T-cell (primary cell): ENCODE data around the gene FOXJ1. TPM values are rescaled to one million over a fixed set of nuclear protein-coding genes. Genes with fewer than 3 reads are reported as not detected.

Experiments used
- ATAC-seq, 4 experiments: fragments of 200-7000 bp in 3 of 4; fragments of 150-1000 bp in 1 of 4; cut with Tn5 transposase; replicated peaks in 1 of 4; 1 replicate in 3 of 4; 2 replicates in 1 of 4; pipeline ENCODE4 v1.10.0; 2021; ENCODE audit warnings: moderate library complexity in 3 of 4, mild to moderate bottlenecking in 2 of 4, moderate number of reproducible peaks in 1 of 4
- CTCF ChIA-PET, 2 donors: fragments of 300-600 bp; sonication (Branson Sonifier 250); formaldehyde crosslinking; loops; one replicate each; lab custom pipeline; 2022; ENCODE audit warnings: antibody characterized with exemption in 2 of 2; lab: Charles Lee
- POLR2A ChIA-PET, 2 donors: fragments of 300-600 bp; sonication (Branson Sonifier 250); formaldehyde crosslinking; loops; one replicate each; lab custom pipeline; 2022; ENCODE audit warnings: antibody characterized with exemption in 2 of 2; lab: Charles Lee
- DNase-seq, 35 experiments: peaks; one replicate each; pipeline versions ENCODE4 v3.0.0 to v3.0.0-alpha.2; 2013 to 2023
- H3K27ac ChIP-seq: one replicate; pipeline ENCODE4 v1.5.1; 2013; ENCODE audit warnings: low read length
- H3K27me3 ChIP-seq, 2 experiments: replicated peaks in 1 of 2; 1 replicate in 1 of 2; 2 replicates in 1 of 2; pipeline versions ENCODE4 v1.6.1 to v1.7.0; 2013; ENCODE audit warnings: low read length in 1 of 2, mixed read lengths in 1 of 2; ENCODE audit not compliant: control insufficient read depth in 2 of 2, insufficient read depth in 2 of 2; ENCODE audit errors: extremely low read depth in 1 of 2
- H3K36me3 ChIP-seq, 2 donors: 1 replicate in 1 of 2; 2 replicates in 1 of 2; pipeline versions ENCODE4 v1.6.1 to v1.7.0; 2013; ENCODE audit warnings: low read length in 1 of 2; ENCODE audit not compliant: control insufficient read depth in 2 of 2, insufficient read depth in 1 of 2; ENCODE audit errors: extremely low read depth in 1 of 2
- H3K4me1 ChIP-seq, 2 experiments: 1 replicate in 1 of 2; 2 replicates in 1 of 2; pipeline versions ENCODE4 v1.6.1 to v1.7.0; 2013; ENCODE audit warnings: low read length in 2 of 2, mixed read lengths in 1 of 2; ENCODE audit not compliant: insufficient read depth in 2 of 2, control insufficient read depth in 1 of 2; ENCODE audit errors: extremely low read depth in 1 of 2
- H3K4me3 ChIP-seq, 2 donors: 1 replicate in 1 of 2; 2 replicates in 1 of 2; pipeline versions ENCODE4 v1.5.1 to v1.7.0; 2013; ENCODE audit warnings: mild to moderate bottlenecking in 2 of 2, low read length in 1 of 2, moderate library complexity in 1 of 2; ENCODE audit not compliant: control insufficient read depth in 1 of 2; ENCODE audit errors: extremely low read depth in 1 of 2
- H3K9me3 ChIP-seq: 2 replicates; pipeline ENCODE4 v1.7.0; 2013
- H3K27ac Mint-ChIP-seq, 2 donors: one replicate each; pipeline ENCODE4 v1.8.0; 2020 to 2021; ENCODE audit warnings: mild to moderate bottlenecking in 2 of 2, mixed read lengths in 2 of 2
- H3K27me3 Mint-ChIP-seq, 2 donors: one replicate each; pipeline ENCODE4 v1.8.0; 2021 to 2022; ENCODE audit warnings: mixed read lengths in 2 of 2
- H3K36me3 Mint-ChIP-seq: one replicate; pipeline ENCODE4 v1.8.0; 2021; ENCODE audit warnings: mixed read lengths
- H3K4me1 Mint-ChIP-seq, 3 donors: one replicate each; pipeline ENCODE4 v1.8.0; 2020 to 2022; ENCODE audit warnings: mixed read lengths in 3 of 3, mild to moderate bottlenecking in 1 of 3
- H3K4me3 Mint-ChIP-seq, 3 donors: one replicate each; pipeline ENCODE4 v1.8.0; 2020 to 2022; ENCODE audit warnings: mild to moderate bottlenecking in 3 of 3, mixed read lengths in 3 of 3, moderate library complexity in 3 of 3
- H3K9me3 Mint-ChIP-seq, 3 donors: one replicate each; pipeline ENCODE4 v1.8.0; 2020 to 2022; ENCODE audit warnings: mixed read lengths in 3 of 3
- WGBS: methylation state at CpG from one replicate; pipeline ENCODE4 v1.1.5; 2013; ENCODE audit warnings: missing lambda C conversion rate; ENCODE audit not compliant: insufficient coverage; 5-methylcytosine and 5-hydroxymethylcytosine counted together
- total RNA-seq, 35 experiments: library from RNA in 6 of 35; stranded (reverse) in 6 of 35; fragments of 120-200 nt in 1 of 35; gene quantifications; one replicate each; pipeline versions ENCODE4 v1.2.1 to v1.2.4 and lab custom pipeline; 2013 to 2026

Gene FOXJ1
- total RNA-seq, 5 donors from 2014 or later (not counting 1 experiment from before 2014, with no cell fraction given) = 0.99 to 3.0 (median 1.7) TPM

GRCh38 chr17:76152591-76152990 lies 11.5 kb upstream of the FOXJ1 start:
- ChIA-PET CTCF (no interaction called here), POLR2A (no interaction called here)
- no peak for ATAC-seq
- Histone ChIP-seq H3K27me3 (no peaks in the 10 kb centered on the region), H3K36me3 (peaks cover 9 to 30% of the 10 kb centered on the region in 2 donors), H3K4me1 (peaks cover 28 to 49% of the 10 kb centered on the region in 2 experiments), H3K9me3 (no peaks in the 10 kb centered on the region), H3K27ac (peak overlapping the region; percentile 67), H3K4me3 (peak overlapping the region in 1 of 2 donors; percentile 4)
- H3K27me3 Mint-ChIP-seq = no peaks in the 10 kb centered on the region
- no peak for DNase-seq
- peaks cover 51 to 69% (median 60%) of the 10 kb centered on the region in 3 donors for H3K4me1 Mint-ChIP-seq
- H3K27ac Mint-ChIP-seq = peak overlapping the region; percentile 96 to 99
- H3K4me3 Mint-ChIP-seq = peak overlapping the region; percentile 65 to 77 (median 75)
- no peaks in the 10 kb centered on the region for H3K9me3 Mint-ChIP-seq
- peaks cover 63% of the 10 kb centered on the region for H3K36me3 Mint-ChIP-seq
- 100% methylated on average over 1 of the region's 7 CpGs for WGBS

GRCh38 chr17:76151896-76152454 lies 10.9 kb upstream of the FOXJ1 start:
- POLR2A ChIA-PET = no interaction called here

GRCh38 chr17:76150712-76151622 lies 9.9 kb upstream of the FOXJ1 start:
- POLR2A ChIA-PET = interaction anchor here in 1 of 2 donors (1.1 kb wide), 1 partner anchor 9 kb away, joined by 3 read pairs; no protein-coding TSS in a partner anchor
- Mint-ChIP-seq H3K36me3 (peaks cover 59% of the 10 kb centered on the region), H3K9me3 (no peaks in the 10 kb centered on the region), H3K4me1 (peaks cover 65 to 77% (median 70%) of the 10 kb centered on the region in 3 donors), H3K4me3 (peak overlapping the region in 2 of 3 donors; percentile 57 to 77), H3K27me3 (no peaks in the 10 kb centered on the region), H3K27ac (peak overlapping the region; percentile 96 to 99)
- 96% methylated on average over 20 of the region's 23 CpGs for WGBS
- no peaks in the 10 kb centered on the region for H3K9me3 ChIP-seq
- no peaks in the 10 kb centered on the region for H3K27me3 ChIP-seq
- ATAC-seq (no peak), DNase-seq (no peak)
- peaks cover 36 to 65% of the 10 kb centered on the region in 2 experiments for H3K4me1 ChIP-seq
- CTCF ChIA-PET = interaction anchor here (0.6 to 1.4 kb wide), 6 partner anchors 10 to 116 kb away, joined by 3 to 8 read pairs (median 3); partner anchors contain the start of gene FOXJ1 (in 1 of the 2)
- peak overlapping the region; percentile 67 for H3K27ac ChIP-seq
- H3K4me3 ChIP-seq = no peak overlapping the region
- peaks cover 9 to 27% of the 10 kb centered on the region in 2 donors for H3K36me3 ChIP-seq

More at GRCh38 chr17:76151896-76152454, 10.9 kb upstream of the FOXJ1 start:
- DNase-seq (peak in 33 of 35 experiments; percentile 26 to 77 (median 53)), ATAC-seq (peak; percentile 94 to 98 (median 98))
- Mint-ChIP-seq H3K27ac (peak overlapping the region; percentile 96 to 99), H3K4me1 (peaks cover 55 to 74% (median 65%) of the 10 kb centered on the region in 3 donors), H3K36me3 (peaks cover 64% of the 10 kb centered on the region), H3K27me3 (no peaks in the 10 kb centered on the region), H3K4me3 (peak overlapping the region; percentile 65 to 77 (median 75)), H3K9me3 (no peaks in the 10 kb centered on the region)
- Histone ChIP-seq H3K36me3 (peaks cover 9 to 27% of the 10 kb centered on the region in 2 donors), H3K27me3 (no peaks in the 10 kb centered on the region), H3K9me3 (no peaks in the 10 kb centered on the region), H3K27ac (peak overlapping the region; percentile 67), H3K4me3 (no peak overlapping the region), H3K4me1 (peaks cover 28 to 55% of the 10 kb centered on the region in 2 experiments)
- CTCF ChIA-PET = interaction anchor here (0.6 to 1.4 kb wide), 6 partner anchors 11 to 115 kb away, joined by 3 to 8 read pairs (median 3); partner anchors contain the start of gene FOXJ1 (in 1 of the 2)
- WGBS = 100% methylated on average over 1 of the region's 8 CpGs

- Histone ChIP-seq H3K4me3 (no peak overlapping the region), H3K9me3 (no peaks in the 10 kb centered on the region), H3K27ac (no peak overlapping the region), H3K27me3 (no peaks in the 10 kb centered on the region), H3K36me3 (peaks cover 0 to 17% of the 10 kb centered on the region in 2 donors), H3K4me1 (peaks cover 48 to 71% of the 10 kb centered on the region in 2 experiments)
- ChIA-PET POLR2A (no interaction called here), CTCF (no interaction called here)
- Mint-ChIP-seq H3K27me3 (no peaks in the 10 kb centered on the region), H3K27ac (peak overlapping the region; percentile 96 to 99), H3K4me3 (no peak overlapping the region), H3K4me1 (peaks cover 76 to 80% (median 79%) of the 10 kb centered on the region in 3 donors), H3K36me3 (peaks cover 45% of the 10 kb centered on the region), H3K9me3 (no peaks in the 10 kb centered on the region)
- no peak for DNase-seq
- ATAC-seq = no peak
- 97% methylated on average over 10 of the region's 10 CpGs for WGBS
Measured at GRCh38 chr17:76149214-76149613, 8.2 kb upstream of the FOXJ1 start.

GRCh38 chr17:76148015-76148326 lies 6.9 kb upstream of the FOXJ1 start:
- peak overlapping the region; percentile 96 to 98 for H3K27ac Mint-ChIP-seq
- H3K36me3 ChIP-seq = peaks cover 0 to 8% of the 10 kb centered on the region in 2 donors
- H3K36me3 Mint-ChIP-seq = peaks cover 36% of the 10 kb centered on the region
- no peaks in the 10 kb centered on the region for H3K27me3 Mint-ChIP-seq
- 100% methylated on average over 1 of the region's 1 CpG for WGBS
- DNase-seq (no peak), ATAC-seq (no peak)
- H3K4me1 Mint-ChIP-seq = peaks cover 74 to 79% (median 78%) of the 10 kb centered on the region in 3 donors
- ChIA-PET POLR2A (interaction anchor here in 1 of 2 donors (0.7 kb wide), 1 partner anchor 36 kb away, joined by 6 read pairs; no protein-coding TSS in a partner anchor), CTCF (no interaction called here)
- no peak overlapping the region for H3K27ac ChIP-seq
- no peaks in the 10 kb centered on the region for H3K9me3 ChIP-seq
- H3K9me3 Mint-ChIP-seq = no peaks in the 10 kb centered on the region
- no peak overlapping the region for H3K4me3 Mint-ChIP-seq
- peaks cover 50 to 71% of the 10 kb centered on the region in 2 experiments for H3K4me1 ChIP-seq
- H3K27me3 ChIP-seq = no peaks in the 10 kb centered on the region
- H3K4me3 ChIP-seq = no peak overlapping the region
